ENCODE data around the gene ZC3H14. TPM values are rescaled to one million over a fixed set of nuclear protein-coding genes. Genes with fewer than 3 reads are reported as not detected.

ZC3H14 gene
- total RNA-seq, 3 donors from 2014 or later, result 44.1 to 51.2 (median 46.7) TPM

- no peaks in the 10 kb centered on the region for H3K27me3 Mint-ChIP-seq (ENCODE audit: low read depth)
- H3K4me3 Mint-ChIP-seq, result no peak overlapping the region
- DNase-seq (no peak), ATAC-seq (no peak)
- H3K9me3 Mint-ChIP-seq, result peaks cover 6% of the 10 kb centered on the region
- no peaks in the 10 kb centered on the region for H3K4me1 Mint-ChIP-seq (ENCODE audit: low read depth)
- H3K36me3 Mint-ChIP-seq (ENCODE audit: insufficient read depth), result peaks cover 22% of the 10 kb centered on the region
These were observed 97.2 kb downstream of the ZC3H14 start for GRCh38 chr14:88660056-88660455.

DNA sequence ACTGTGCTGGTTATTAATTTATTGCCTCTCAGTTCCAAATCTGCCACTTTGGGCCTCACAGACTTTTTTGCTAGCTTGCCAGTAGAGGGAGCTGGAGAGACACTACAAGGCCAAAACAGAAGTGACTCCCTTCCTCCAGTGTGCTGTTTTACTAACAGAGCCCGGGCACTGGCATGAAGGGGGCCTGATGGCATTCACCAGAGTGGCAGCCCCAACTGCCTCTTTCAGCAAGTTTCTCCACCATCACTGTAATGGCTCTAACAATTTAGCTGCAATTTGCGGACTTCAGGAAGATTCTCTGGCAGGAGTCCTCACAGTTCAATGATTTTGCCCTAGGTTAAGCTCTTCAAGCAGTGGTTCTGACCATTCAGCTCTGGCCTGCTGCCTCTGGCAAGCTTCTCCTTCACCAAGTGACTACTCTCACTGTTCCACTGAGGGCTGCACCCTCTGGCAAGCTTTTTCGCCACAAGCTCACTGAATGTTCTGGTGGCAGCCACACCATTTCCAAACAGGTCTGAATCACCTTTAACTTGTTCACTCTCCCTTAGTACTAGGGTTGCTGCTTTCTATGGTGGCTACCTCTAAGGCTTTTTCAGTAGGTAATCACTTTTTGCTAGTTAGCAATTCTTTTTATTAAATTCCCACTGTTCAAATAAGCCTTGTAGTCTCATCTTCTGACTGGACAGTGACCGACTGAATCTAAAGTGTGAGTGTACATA is 104.9 kb downstream of the ZC3H14 start:
- H3K4me1 Mint-ChIP-seq (ENCODE audit: low read depth), result peaks cover 3% of the 10 kb centered on the region
- peaks cover 9% of the 10 kb centered on the region for H3K36me3 Mint-ChIP-seq (ENCODE audit: insufficient read depth)
- H3K4me3 Mint-ChIP-seq, result no peak overlapping the region
- H3K9me3 Mint-ChIP-seq, result peaks cover 13% of the 10 kb centered on the region
- ATAC-seq (peak; percentile 60 to 63), DNase-seq (peak; percentile 17)
- no peaks in the 10 kb centered on the region for H3K27me3 Mint-ChIP-seq (ENCODE audit: low read depth)

- Mint-ChIP-seq H3K4me1 (ENCODE audit: low read depth) (peaks cover 3% of the 10 kb centered on the region), H3K4me3 (no peak overlapping the region), H3K36me3 (ENCODE audit: insufficient read depth) (peaks cover 16% of the 10 kb centered on the region), H3K27me3 (ENCODE audit: low read depth) (no peaks in the 10 kb centered on the region), H3K9me3 (peaks cover 13% of the 10 kb centered on the region)
- DNase-seq, result no peak
- ATAC-seq, result no peak
These were observed 105.7 kb downstream of the ZC3H14 start for GRCh38 chr14:88668448-88669116.

- DNase-seq, result no peak
- peak in 1 of 2 donors; percentile 23 for ATAC-seq
- peaks cover 13% of the 10 kb centered on the region for H3K9me3 Mint-ChIP-seq
- peaks cover 19% of the 10 kb centered on the region for H3K36me3 Mint-ChIP-seq (ENCODE audit: insufficient read depth)
- H3K4me3 Mint-ChIP-seq, result no peak overlapping the region
- H3K27me3 Mint-ChIP-seq (ENCODE audit: low read depth), result no peaks in the 10 kb centered on the region
- peaks cover 3% of the 10 kb centered on the region for H3K4me1 Mint-ChIP-seq (ENCODE audit: low read depth)
These were observed 106.5 kb downstream of the ZC3H14 start for GRCh38 chr14:88669346-88669745.

Other genes with a start within 250 kb of the ZC3H14 start
- not detected for gene KCNK10, start 239.8 kb upstream of the ZC3H14 start, total RNA-seq
- 1 to 10 TPM in 2 of 3 donors, under 1 TPM in 1; 0.76 to 1.3 (median 1.3) TPM for gene SPATA7, start 177.4 kb upstream of the ZC3H14 start, total RNA-seq
- gene PTPN21, start 8.0 kb upstream of the ZC3H14 start, total RNA-seq, result under 1 TPM; 0.33 to 0.45 (median 0.33) TPM
- gene EML5, start 229.9 kb downstream of the ZC3H14 start, total RNA-seq, result 1 to 10 TPM; 3.6 to 4.1 (median 4.0) TPM